HepG2 (cell line): ENCODE data around the gene SUPV3L1. TPM values are rescaled to one million over a fixed set of nuclear protein-coding genes. Genes with fewer than 3 reads are reported as not detected.
"Not testable (repeated sequence)": the region's sequence is repeated elsewhere in the genome, so short reads cannot be mapped to it uniquely, and the experiment has no call there.

Experiments
- ATAC-seq: fragments of 200-7000 bp; cut with Tn5 transposase; 3 replicates; pipeline ENCODE4 v1.9.1; 2020; ENCODE audit warnings: mild to moderate bottlenecking, moderate library complexity
- BruUV-seq: library from RNA; stranded (reverse); fragments of 400-500 nt; replicated peaks from 2 replicates; lab custom pipeline; 2021; lab: Mats Ljungman, UMichigan
- CTCF ChIA-PET: fragments of 300-600 bp; formaldehyde crosslinking; extraction: SDS; loops from one replicate; lab custom pipeline; 2021; ENCODE audit warnings: low total read pairs, inconsistent platforms, low intra/inter-chr PET ratio; lab: Yijun Ruan, JAX
- POLR2A ChIA-PET: fragments of 350-600 bp; sonication (Branson Sonifier 250); formaldehyde crosslinking; loops from one replicate; lab custom pipeline; 2020; ENCODE audit warnings: antibody characterized with exemption, inconsistent platforms; lab: Yijun Ruan, JAX
- DNase-seq: peaks from one replicate; pipeline ENCODE4 v3.0.0-alpha.2; 2015; ENCODE audit warnings: low spot score
- FAIRE-seq: peaks from 3 replicates; lab custom pipeline; 2011; peaks lifted over from hg19 to GRCh38; lab: Jason Lieb, UNC
- H2AFZ ChIP-seq: one replicate; pipeline ENCODE4 v1.6.1; 2011; ENCODE audit warnings: low read length, inconsistent platforms
- H3K27ac ChIP-seq: fragments of 300-600 bp; 3 replicates; pipeline ENCODE4 v1.8.0; 2011; ENCODE audit warnings: mixed run types, mild to moderate bottlenecking, mixed read lengths, low read length, inconsistent platforms; ENCODE audit not compliant: insufficient read depth; ENCODE audit errors: extremely low read length
- H3K27me3 ChIP-seq, 2 experiments: fragments of 200-600 bp in 1 of 2; 2 replicates in 1 of 2; 3 replicates in 1 of 2; pipeline versions ENCODE4 v1.6.0 to v1.8.0; 2011; ENCODE audit warnings: low read length in 2 of 2, mild to moderate bottlenecking in 2 of 2, moderate library complexity in 2 of 2, inconsistent platforms in 1 of 2; ENCODE audit not compliant: insufficient read depth in 2 of 2, control insufficient read depth in 1 of 2
- H3K36me3 ChIP-seq, 2 experiments: fragments of 200-600 bp in 1 of 2; replicated peaks in 1 of 2; 2 replicates in 1 of 2; 3 replicates in 1 of 2; pipeline versions ENCODE4 v1.5.1 to v1.8.0; 2011; ENCODE audit warnings: low read length in 2 of 2, inconsistent platforms in 1 of 2; ENCODE audit not compliant: insufficient read depth in 2 of 2, control insufficient read depth in 1 of 2
- H3K4me1 ChIP-seq: 2 replicates; pipeline ENCODE4 v1.5.1; 2012; ENCODE audit warnings: low read length, inconsistent platforms; ENCODE audit not compliant: insufficient read depth
- H3K4me2 ChIP-seq: 2 replicates; pipeline ENCODE4 v1.6.0; 2011; ENCODE audit warnings: low read depth, low read length, inconsistent platforms
- H3K4me3 ChIP-seq, 3 experiments: fragments of 200-600 bp in 1 of 3; sonication (generic), shearing (Covaris generic) in 1 of 3; replicated peaks in 1 of 3; 2 replicates each; pipeline ENCODE4 v1.5.1; 2011 to 2016; ENCODE audit warnings: low read length in 3 of 3, inconsistent platforms in 2 of 3, low read depth in 2 of 3, mild to moderate bottlenecking in 2 of 3, control low read depth in 1 of 3, mixed read lengths in 1 of 3; ENCODE audit not compliant: insufficient read depth in 1 of 3
- H3K79me2 ChIP-seq: one replicate; pipeline ENCODE4 v1.6.1; 2011; ENCODE audit warnings: low read length, inconsistent platforms; ENCODE audit not compliant: insufficient read depth
- H3K9ac ChIP-seq: 2 replicates; pipeline ENCODE4 v1.6.0; 2011; ENCODE audit warnings: mild to moderate bottlenecking, low read depth, low read length, inconsistent platforms; ENCODE audit not compliant: insufficient read depth
- H3K9me3 ChIP-seq: 2 replicates; pipeline ENCODE4 v1.5.1; 2012; ENCODE audit warnings: mild to moderate bottlenecking, low read length
- H4K20me1 ChIP-seq: 2 replicates; pipeline ENCODE4 v1.6.0; 2011; ENCODE audit warnings: inconsistent platforms, mild to moderate bottlenecking, low read length, moderate library complexity; ENCODE audit not compliant: insufficient read depth
- ADNP ChIP-seq: sonication (generic); formaldehyde crosslinking; IDR thresholded peaks from 2 replicates; pipeline ENCODE4 v1.4.0; 2020; ENCODE audit warnings: missing genetic modification reagents
- HDAC6 ChIP-seq: fragments of 200-600 bp; sonication (generic); IDR thresholded peaks from 2 replicates; pipeline ENCODE4 v1.7.0; 2017; ENCODE audit warnings: mild to moderate bottlenecking, antibody characterized with exemption, low read length, low read depth
- KLF9 ChIP-seq: IDR thresholded peaks from 2 replicates; pipeline ENCODE4 v1.6.1; 2016; ENCODE audit warnings: low read depth
- NR1H2 ChIP-seq: sonication (generic); formaldehyde crosslinking; IDR thresholded peaks from 2 replicates; pipeline ENCODE4 v1.8.1; 2022; ENCODE audit warnings: low read depth, missing genetic modification reagents, borderline replicate concordance
- ZNF775 ChIP-seq: sonication (generic); formaldehyde crosslinking; IDR thresholded peaks from 2 replicates; pipeline ENCODE4 v1.4.0; 2020; ENCODE audit warnings: missing genetic modification reagents, mild to moderate bottlenecking, moderate library complexity, borderline replicate concordance
- WGBS: methylation state at CpG from one replicate; pipeline ENCODE4 v1.1.6; 2017; ENCODE audit warnings: low lambda C conversion rate; 5-methylcytosine and 5-hydroxymethylcytosine counted together
- in situ Hi-C: cut with HindIII; loops from 2 replicates; pipeline ENCODE4 v1.10.0; 2017; ENCODE audit warnings: low pct_unique_long_range_greater_than_20kb; ENCODE audit not compliant: extremely low pct_ligation_motif_present
- intact Hi-C: fragments of 100-400 bp; cut with micrococcal nuclease; formaldehyde crosslinking; loops from one replicate; pipeline ENCODE4 v1.10.0; 2022; ENCODE audit not compliant: unreplicated experiment
- polyA plus RNA-seq, 8 experiments: library from polyadenylated mRNA; depleted of rRNA in 3 of 8; stranded (reverse) in 7 of 8; unstranded in 1 of 8; fragments of >200 nt; fragmentation: Illumina TruSeq in 4 of 8; extraction: Trizol in 4 of 8; gene quantifications; 2 replicates each; pipeline versions ENCODE4 v1.2.1 to v1.2.3, GENCODE V29; 2011 to 2016; ENCODE audit warnings: low read depth in 4 of 8, missing spikeins in 1 of 8, mixed read lengths in 1 of 8; ENCODE audit not compliant: insufficient read depth in 1 of 8
- total RNA-seq, 5 experiments: library from RNA; depleted of rRNA; stranded (reverse); fragments of >200 nt; fragmentation: Illumina TruSeq; extraction: Trizol; gene quantifications; 2 replicates each; pipeline ENCODE4 v1.2.3, GENCODE V29; 2016; ENCODE audit warnings: low read depth in 1 of 5
- TF ChIP-seq, protein P1 (sequence below): sonication (generic); formaldehyde crosslinking; IDR thresholded peaks from 2 replicates; pipeline ENCODE4 v1.4.0; 2020; ENCODE audit warnings: missing genetic modification reagents
- TF ChIP-seq, protein P2 (sequence below): sonication (generic); formaldehyde crosslinking; IDR thresholded peaks from 2 replicates; pipeline ENCODE4 v1.5.0; 2020; ENCODE audit warnings: mild to moderate bottlenecking, missing genetic modification reagents
- TF ChIP-seq, protein P3 (sequence below): sonication (generic); formaldehyde crosslinking; IDR thresholded peaks from 2 replicates; pipeline ENCODE4 v1.8.0; 2022; ENCODE audit warnings: mild to moderate bottlenecking, missing genetic modification reagents, moderate library complexity

SUPV3L1 gene
- total and polyA plus RNA-seq, 2 of the 13 experiments (the other 11 are each of a cell fraction or from before 2014, with no cell fraction given) = 28.8 to 45.7 TPM

DNA sequence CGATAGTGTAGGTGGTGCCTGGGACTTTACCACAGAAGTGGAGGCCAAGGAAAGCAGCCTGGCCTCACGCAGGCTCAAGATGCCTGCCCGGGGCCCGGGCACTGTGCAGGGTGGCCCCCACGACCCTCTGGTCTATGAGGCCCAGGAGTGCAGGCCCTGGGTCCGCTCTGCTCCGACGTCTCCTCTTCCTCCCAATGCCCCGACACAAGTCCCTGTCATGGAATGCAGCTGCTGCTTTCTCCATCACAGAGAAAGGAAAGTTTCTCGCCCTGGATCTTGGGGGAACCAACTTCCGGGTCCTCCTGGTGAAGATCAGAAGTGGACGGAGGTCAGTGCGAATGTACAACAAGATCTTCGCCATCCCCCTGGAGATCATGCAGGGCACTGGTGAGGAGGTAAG is 70.0 kb downstream of the SUPV3L1 start (continued):
- TF ChIP-seq, protein P1, sequence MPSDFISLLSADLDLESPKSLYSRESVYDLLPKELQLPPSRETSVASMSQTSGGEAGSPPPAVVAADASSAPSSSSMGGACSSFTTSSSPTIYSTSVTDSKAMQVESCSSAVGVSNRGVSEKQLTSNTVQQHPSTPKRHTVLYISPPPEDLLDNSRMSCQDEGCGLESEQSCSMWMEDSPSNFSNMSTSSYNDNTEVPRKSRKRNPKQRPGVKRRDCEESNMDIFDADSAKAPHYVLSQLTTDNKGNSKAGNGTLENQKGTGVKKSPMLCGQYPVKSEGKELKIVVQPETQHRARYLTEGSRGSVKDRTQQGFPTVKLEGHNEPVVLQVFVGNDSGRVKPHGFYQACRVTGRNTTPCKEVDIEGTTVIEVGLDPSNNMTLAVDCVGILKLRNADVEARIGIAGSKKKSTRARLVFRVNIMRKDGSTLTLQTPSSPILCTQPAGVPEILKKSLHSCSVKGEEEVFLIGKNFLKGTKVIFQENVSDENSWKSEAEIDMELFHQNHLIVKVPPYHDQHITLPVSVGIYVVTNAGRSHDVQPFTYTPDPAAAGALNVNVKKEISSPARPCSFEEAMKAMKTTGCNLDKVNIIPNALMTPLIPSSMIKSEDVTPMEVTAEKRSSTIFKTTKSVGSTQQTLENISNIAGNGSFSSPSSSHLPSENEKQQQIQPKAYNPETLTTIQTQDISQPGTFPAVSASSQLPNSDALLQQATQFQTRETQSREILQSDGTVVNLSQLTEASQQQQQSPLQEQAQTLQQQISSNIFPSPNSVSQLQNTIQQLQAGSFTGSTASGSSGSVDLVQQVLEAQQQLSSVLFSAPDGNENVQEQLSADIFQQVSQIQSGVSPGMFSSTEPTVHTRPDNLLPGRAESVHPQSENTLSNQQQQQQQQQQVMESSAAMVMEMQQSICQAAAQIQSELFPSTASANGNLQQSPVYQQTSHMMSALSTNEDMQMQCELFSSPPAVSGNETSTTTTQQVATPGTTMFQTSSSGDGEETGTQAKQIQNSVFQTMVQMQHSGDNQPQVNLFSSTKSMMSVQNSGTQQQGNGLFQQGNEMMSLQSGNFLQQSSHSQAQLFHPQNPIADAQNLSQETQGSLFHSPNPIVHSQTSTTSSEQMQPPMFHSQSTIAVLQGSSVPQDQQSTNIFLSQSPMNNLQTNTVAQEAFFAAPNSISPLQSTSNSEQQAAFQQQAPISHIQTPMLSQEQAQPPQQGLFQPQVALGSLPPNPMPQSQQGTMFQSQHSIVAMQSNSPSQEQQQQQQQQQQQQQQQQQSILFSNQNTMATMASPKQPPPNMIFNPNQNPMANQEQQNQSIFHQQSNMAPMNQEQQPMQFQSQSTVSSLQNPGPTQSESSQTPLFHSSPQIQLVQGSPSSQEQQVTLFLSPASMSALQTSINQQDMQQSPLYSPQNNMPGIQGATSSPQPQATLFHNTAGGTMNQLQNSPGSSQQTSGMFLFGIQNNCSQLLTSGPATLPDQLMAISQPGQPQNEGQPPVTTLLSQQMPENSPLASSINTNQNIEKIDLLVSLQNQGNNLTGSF (CRISPR knock-in tag) = no peak
- TF ChIP-seq ZNF775 (no peak), HDAC6 (no peak), NR1H2 (CRISPR knock-in tag) (no peak), KLF9 (CRISPR knock-in tag) (no peak), ADNP (CRISPR knock-in tag) (no peak)
- TF ChIP-seq, protein P2, sequence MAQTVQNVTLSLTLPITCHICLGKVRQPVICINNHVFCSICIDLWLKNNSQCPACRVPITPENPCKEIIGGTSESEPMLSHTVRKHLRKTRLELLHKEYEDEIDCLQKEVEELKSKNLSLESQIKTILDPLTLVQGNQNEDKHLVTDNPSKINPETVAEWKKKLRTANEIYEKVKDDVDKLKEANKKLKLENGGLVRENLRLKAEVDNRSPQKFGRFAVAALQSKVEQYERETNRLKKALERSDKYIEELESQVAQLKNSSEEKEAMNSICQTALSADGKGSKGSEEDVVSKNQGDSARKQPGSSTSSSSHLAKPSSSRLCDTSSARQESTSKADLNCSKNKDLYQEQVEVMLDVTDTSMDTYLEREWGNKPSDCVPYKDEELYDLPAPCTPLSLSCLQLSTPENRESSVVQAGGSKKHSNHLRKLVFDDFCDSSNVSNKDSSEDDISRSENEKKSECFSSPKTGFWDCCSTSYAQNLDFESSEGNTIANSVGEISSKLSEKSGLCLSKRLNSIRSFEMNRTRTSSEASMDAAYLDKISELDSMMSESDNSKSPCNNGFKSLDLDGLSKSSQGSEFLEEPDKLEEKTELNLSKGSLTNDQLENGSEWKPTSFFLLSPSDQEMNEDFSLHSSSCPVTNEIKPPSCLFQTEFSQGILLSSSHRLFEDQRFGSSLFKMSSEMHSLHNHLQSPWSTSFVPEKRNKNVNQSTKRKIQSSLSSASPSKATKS (CRISPR knock-in tag) = no peak
- TF ChIP-seq, protein P3, sequence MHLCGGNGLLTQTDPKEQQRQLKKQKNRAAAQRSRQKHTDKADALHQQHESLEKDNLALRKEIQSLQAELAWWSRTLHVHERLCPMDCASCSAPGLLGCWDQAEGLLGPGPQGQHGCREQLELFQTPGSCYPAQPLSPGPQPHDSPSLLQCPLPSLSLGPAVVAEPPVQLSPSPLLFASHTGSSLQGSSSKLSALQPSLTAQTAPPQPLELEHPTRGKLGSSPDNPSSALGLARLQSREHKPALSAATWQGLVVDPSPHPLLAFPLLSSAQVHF (CRISPR knock-in tag) = no peak

DNA sequence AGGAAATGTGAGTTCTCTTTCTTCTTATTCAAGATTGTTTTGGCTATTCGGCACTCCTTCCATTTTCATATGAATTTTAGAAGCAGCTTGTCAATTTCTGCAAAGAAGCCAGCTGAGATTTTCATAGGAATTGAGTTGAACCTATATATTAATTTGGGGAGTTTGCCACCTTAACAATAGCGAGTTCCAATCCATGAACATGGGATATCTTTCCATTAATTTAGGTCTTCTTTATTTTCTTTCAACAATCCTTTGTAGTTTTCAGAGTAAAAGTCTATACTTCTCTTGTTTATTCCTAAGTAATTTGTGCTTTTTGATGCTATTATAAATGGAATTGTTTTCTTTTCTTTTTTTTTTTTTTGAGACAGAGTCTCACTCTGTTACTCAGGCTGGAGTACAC is 71.4 kb downstream of the SUPV3L1 start:
- H3K4me3 ChIP-seq, H3K4me1 ChIP-seq, DNase-seq, H3K36me3 ChIP-seq, POLR2A ChIA-PET, H4K20me1 ChIP-seq, H3K9me3 ChIP-seq, BruUV-seq, in situ Hi-C loops, H3K4me2 ChIP-seq, H2AFZ ChIP-seq, CTCF ChIA-PET, ATAC-seq, H3K79me2 ChIP-seq, FAIRE-seq, H3K27ac ChIP-seq, H3K27me3 ChIP-seq, H3K9ac ChIP-seq, intact Hi-C loops: not testable (repeated sequence)
- 92% methylated on average over 2 of the region's 2 CpGs for WGBS
